OCI-LY1 (cell line): ENCODE measurements around the gene PLSCR4.
A peak's percentile ranks its signal among the peaks of the same experiment; 100 is the strongest.

Source experiments
- H2AFZ ChIP-seq: fragments of 200-600 bp; sonication (generic), shearing (Covaris generic); 2 replicates; pipeline ENCODE4 v1.6.0; 2014; ENCODE audit warnings: antibody characterized with exemption, mild to moderate bottlenecking, low read length
- H3F3A ChIP-seq: fragments of 200-600 bp; sonication (generic), shearing (Covaris generic); 2 replicates; pipeline ENCODE4 v1.6.0; 2014; ENCODE audit warnings: mild to moderate bottlenecking, antibody characterized with exemption, low read length, moderate library complexity; ENCODE audit not compliant: insufficient read depth
- H3K27ac ChIP-seq: fragments of 200-600 bp; sonication (generic); 2 replicates; pipeline ENCODE4 v1.5.1; 2014; ENCODE audit warnings: low read length, mixed run types, mild to moderate bottlenecking, low read depth; ENCODE audit not compliant: poor library complexity, severe bottlenecking
- H3K27me3 ChIP-seq: fragments of 200-600 bp; sonication (generic); 2 replicates; pipeline ENCODE4 v1.6.0; 2014; ENCODE audit warnings: antibody characterized with exemption, mild to moderate bottlenecking, low read length, moderate library complexity; ENCODE audit not compliant: insufficient read depth
- H3K36me3 ChIP-seq: fragments of 200-600 bp; sonication (generic); 2 replicates; pipeline ENCODE4 v1.6.1; 2014; ENCODE audit warnings: mild to moderate bottlenecking, antibody characterized with exemption, low read length, moderate library complexity, mixed read lengths; ENCODE audit not compliant: insufficient read depth
- H3K4me1 ChIP-seq: fragments of 200-600 bp; sonication (generic); 2 replicates; pipeline ENCODE4 v1.5.1; 2014; ENCODE audit warnings: mild to moderate bottlenecking, low read length, moderate library complexity; ENCODE audit not compliant: insufficient read depth, severe bottlenecking
- H3K4me2 ChIP-seq: fragments of 200-600 bp; sonication (generic), shearing (Covaris generic); 2 replicates; pipeline ENCODE4 v1.6.1; 2014; ENCODE audit warnings: low read length
- H3K4me3 ChIP-seq: fragments of 200-600 bp; sonication (generic); 2 replicates; pipeline ENCODE4 v1.5.1; 2014; ENCODE audit warnings: low read length, low read depth, mild to moderate bottlenecking, mixed read lengths; ENCODE audit not compliant: poor library complexity, severe bottlenecking
- H3K79me2 ChIP-seq: fragments of 200-600 bp; shearing (Covaris generic); 2 replicates; pipeline ENCODE4 v1.6.1; 2016; ENCODE audit warnings: mixed run types, low read length, mixed read lengths; ENCODE audit not compliant: insufficient read depth
- H3K9ac ChIP-seq: fragments of 200-600 bp; sonication (generic), shearing (Covaris generic); 2 replicates; pipeline ENCODE4 v1.6.1; 2014; ENCODE audit warnings: mild to moderate bottlenecking, low read length, mixed read lengths
- H3K9me2 ChIP-seq: fragments of 200-600 bp; sonication (generic), shearing (Covaris generic); 2 replicates; pipeline ENCODE4 v1.6.1; 2014; ENCODE audit warnings: low read depth, mild to moderate bottlenecking, low read length, mixed read lengths
- H3K9me3 ChIP-seq: fragments of 200-600 bp; shearing (Covaris generic); 2 replicates; pipeline ENCODE4 v1.6.1; 2014; ENCODE audit warnings: low read length, mixed read lengths
- H4K20me1 ChIP-seq: fragments of 200-600 bp; sonication (generic), shearing (Covaris generic); 2 replicates; pipeline ENCODE4 v1.6.0; 2016; ENCODE audit warnings: mild to moderate bottlenecking, low read length; ENCODE audit not compliant: insufficient read depth
- EZH2 ChIP-seq: fragments of 200-600 bp; sonication (generic), shearing (Covaris generic); IDR thresholded peaks from 2 replicates; pipeline ENCODE4 v1.8.0; 2017; ENCODE audit warnings: borderline replicate concordance, mixed run types, mild to moderate bottlenecking, antibody characterized with exemption, low read length, moderate library complexity, mixed read lengths
- TF ChIP-seq, protein P1 (sequence below): fragments of 200-600 bp; sonication (generic), shearing (Covaris generic); IDR thresholded peaks from 2 replicates; pipeline ENCODE4 v1.5.1; 2017; ENCODE audit warnings: mild to moderate bottlenecking, antibody characterized with exemption, low read length, moderate library complexity, mixed read lengths

The PLSCR4 gene

DNA sequence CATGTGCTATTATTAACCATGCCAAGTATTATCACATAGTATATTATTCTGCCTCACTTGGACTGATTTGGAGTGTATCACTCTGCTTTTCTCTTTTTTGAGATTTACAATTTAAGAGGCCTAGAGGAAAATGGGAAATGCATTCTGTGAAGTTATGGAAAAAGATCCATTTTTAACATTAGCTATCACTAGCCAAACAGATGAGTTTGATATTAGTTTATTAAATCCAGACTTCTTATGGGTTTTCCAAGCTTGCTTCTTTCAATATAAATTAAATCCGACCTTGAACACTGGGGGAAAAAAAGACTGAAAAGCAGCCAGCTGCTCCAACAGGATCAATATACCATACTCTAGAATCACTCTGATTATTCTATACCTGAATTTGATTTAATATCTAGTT lies 59.9 kb downstream of the PLSCR4 start:
- Histone ChIP-seq H3K79me2 (no peaks in the 10 kb centered on the region), H3K4me1 (no peaks in the 10 kb centered on the region), H3K4me2 (no peak overlapping the region), H3K27ac (no peak overlapping the region), H3K9ac (no peak overlapping the region), H3F3A (no peaks in the 10 kb centered on the region), H3K9me2 (no peaks in the 10 kb centered on the region), H3K4me3 (no peak overlapping the region), H2AFZ (no peak overlapping the region), H3K27me3 (no peaks in the 10 kb centered on the region), H4K20me1 (no peaks in the 10 kb centered on the region), H3K36me3 (no peaks in the 10 kb centered on the region), H3K9me3 (no peaks in the 10 kb centered on the region)
- TF ChIP-seq EZH2, result no peak
- TF ChIP-seq, protein P1, sequence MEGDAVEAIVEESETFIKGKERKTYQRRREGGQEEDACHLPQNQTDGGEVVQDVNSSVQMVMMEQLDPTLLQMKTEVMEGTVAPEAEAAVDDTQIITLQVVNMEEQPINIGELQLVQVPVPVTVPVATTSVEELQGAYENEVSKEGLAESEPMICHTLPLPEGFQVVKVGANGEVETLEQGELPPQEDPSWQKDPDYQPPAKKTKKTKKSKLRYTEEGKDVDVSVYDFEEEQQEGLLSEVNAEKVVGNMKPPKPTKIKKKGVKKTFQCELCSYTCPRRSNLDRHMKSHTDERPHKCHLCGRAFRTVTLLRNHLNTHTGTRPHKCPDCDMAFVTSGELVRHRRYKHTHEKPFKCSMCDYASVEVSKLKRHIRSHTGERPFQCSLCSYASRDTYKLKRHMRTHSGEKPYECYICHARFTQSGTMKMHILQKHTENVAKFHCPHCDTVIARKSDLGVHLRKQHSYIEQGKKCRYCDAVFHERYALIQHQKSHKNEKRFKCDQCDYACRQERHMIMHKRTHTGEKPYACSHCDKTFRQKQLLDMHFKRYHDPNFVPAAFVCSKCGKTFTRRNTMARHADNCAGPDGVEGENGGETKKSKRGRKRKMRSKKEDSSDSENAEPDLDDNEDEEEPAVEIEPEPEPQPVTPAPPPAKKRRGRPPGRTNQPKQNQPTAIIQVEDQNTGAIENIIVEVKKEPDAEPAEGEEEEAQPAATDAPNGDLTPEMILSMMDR, result no peak

DNA sequence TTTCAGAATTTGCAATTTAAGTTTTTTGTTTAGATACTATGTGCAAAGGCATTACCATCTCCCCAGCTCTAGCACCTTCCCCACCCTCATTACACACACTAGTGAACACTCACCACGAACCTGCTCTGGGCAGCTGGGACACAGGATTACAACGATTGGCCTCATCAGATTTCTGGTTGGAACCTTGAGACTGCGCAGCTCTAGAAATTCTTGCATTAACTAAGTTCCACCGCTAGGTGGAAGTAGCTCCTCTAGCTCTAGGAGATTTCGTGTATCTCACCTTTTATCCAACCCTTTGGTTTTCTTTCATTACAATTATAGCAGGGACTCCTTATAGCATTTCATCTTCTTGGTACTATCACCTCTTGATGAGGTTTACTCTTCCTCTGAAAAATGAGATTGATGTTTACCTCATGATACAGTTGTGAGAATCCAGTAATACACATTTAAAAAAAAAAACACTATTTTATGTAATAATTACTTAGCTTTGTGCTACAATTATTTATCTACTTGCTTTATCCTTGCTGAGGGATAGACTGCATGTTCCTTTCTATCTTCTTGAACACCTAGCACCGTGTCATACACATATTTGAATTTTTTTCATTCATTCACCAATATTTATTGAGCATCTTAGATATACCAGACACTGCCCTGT lies 61.3 kb downstream of the PLSCR4 start:
- Histone ChIP-seq H3K9ac (no peak overlapping the region), H3K79me2 (no peaks in the 10 kb centered on the region)
- TF ChIP-seq, protein P1, result peak; percentile 83
- no peak for TF ChIP-seq EZH2

DNA sequence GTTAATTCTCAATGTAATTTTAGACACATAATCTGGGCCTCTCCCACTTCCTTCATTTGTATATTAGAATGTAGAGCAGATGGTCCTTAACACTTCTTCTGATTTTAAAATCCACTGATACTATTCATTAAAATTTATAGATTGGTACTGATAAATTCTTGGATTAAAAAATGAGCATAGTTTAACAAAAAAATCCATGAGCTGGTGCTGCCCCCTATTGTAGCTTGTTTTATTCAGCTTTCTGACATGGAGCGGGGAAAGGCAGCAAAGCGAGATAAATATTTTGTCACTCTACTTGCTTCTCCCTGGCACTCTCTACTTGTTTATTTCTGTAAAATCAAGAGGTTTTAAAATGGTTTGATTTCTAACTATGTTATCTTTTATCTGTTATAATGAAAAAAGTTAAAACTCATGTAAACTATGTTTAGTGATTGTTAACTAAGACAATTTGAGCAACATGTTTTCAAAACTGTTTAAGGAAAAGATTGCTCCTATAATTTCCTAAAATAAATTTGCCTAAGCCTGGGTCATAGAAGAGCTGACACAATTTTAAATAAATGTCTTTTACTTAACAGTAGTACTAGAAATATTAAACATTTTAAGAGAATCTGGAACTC lies 63.5 kb downstream of the PLSCR4 start:
- Histone ChIP-seq H3K9me2 (no peaks in the 10 kb centered on the region), H3K27me3 (no peaks in the 10 kb centered on the region), H3K9ac (no peak overlapping the region), H3K4me1 (no peaks in the 10 kb centered on the region), H2AFZ (no peak overlapping the region), H3K36me3 (no peaks in the 10 kb centered on the region), H3K4me3 (no peak overlapping the region), H3F3A (no peaks in the 10 kb centered on the region), H4K20me1 (no peaks in the 10 kb centered on the region), H3K9me3 (no peaks in the 10 kb centered on the region), H3K79me2 (no peaks in the 10 kb centered on the region), H3K27ac (no peak overlapping the region), H3K4me2 (no peak overlapping the region)
- TF ChIP-seq EZH2, result no peak
- TF ChIP-seq, protein P1, result peak; percentile 65

More for the DNA sequence above, 61.3 kb downstream of the PLSCR4 start:
- H3F3A ChIP-seq, result no peaks in the 10 kb centered on the region
- H2AFZ ChIP-seq, result no peak overlapping the region
- H3K27ac ChIP-seq, result no peak overlapping the region
- no peaks in the 10 kb centered on the region for H3K9me3 ChIP-seq
- no peaks in the 10 kb centered on the region for H3K27me3 ChIP-seq
- H3K4me1 ChIP-seq, result no peaks in the 10 kb centered on the region
- H3K4me2 ChIP-seq, result no peak overlapping the region
- no peaks in the 10 kb centered on the region for H3K36me3 ChIP-seq
- no peaks in the 10 kb centered on the region for H3K9me2 ChIP-seq
- no peak overlapping the region for H3K4me3 ChIP-seq
- no peaks in the 10 kb centered on the region for H4K20me1 ChIP-seq
